Measurements from ENCODE around the gene CARMIL1.

The CARMIL1 gene

GRCh38 chr6:25450469-25451198 lies 171.5 kb downstream of the CARMIL1 start:
- no peak for DNase-seq

GRCh38 chr6:25452031-25452430 lies 172.9 kb downstream of the CARMIL1 start:
- no peak for DNase-seq

GRCh38 chr6:25453288-25453687 lies 174.1 kb downstream of the CARMIL1 start:
- DNase-seq, result no peak

- no peak for DNase-seq
Observed at GRCh38 chr6:25454136-25454535, 175.0 kb downstream of the CARMIL1 start.

- DNase-seq, result no peak
Observed at GRCh38 chr6:25456249-25457040, 177.3 kb downstream of the CARMIL1 start.

- no peak for DNase-seq
Observed at GRCh38 chr6:25457516-25457915, 178.3 kb downstream of the CARMIL1 start.

GRCh38 chr6:25458485-25458884 lies 179.3 kb downstream of the CARMIL1 start:
- no peak for DNase-seq

- DNase-seq, result no peak
Observed at GRCh38 chr6:25462235-25462897, 183.2 kb downstream of the CARMIL1 start.

GRCh38 chr6:25463441-25463840 lies 184.3 kb downstream of the CARMIL1 start:
- no peak for DNase-seq

- no peak for DNase-seq
Observed at GRCh38 chr6:25464225-25464624, 185.1 kb downstream of the CARMIL1 start.

GRCh38 chr6:25465941-25466340 lies 186.8 kb downstream of the CARMIL1 start:
- DNase-seq, result no peak

GRCh38 chr6:25468881-25469280 lies 189.7 kb downstream of the CARMIL1 start:
- no peak for DNase-seq

GRCh38 chr6:25469797-25470388 lies 190.7 kb downstream of the CARMIL1 start:
- no peak for DNase-seq

- DNase-seq, result no peak
Observed at GRCh38 chr6:25472306-25472705, 193.1 kb downstream of the CARMIL1 start.

GRCh38 chr6:25472906-25473305 lies 193.7 kb downstream of the CARMIL1 start:
- DNase-seq, result no peak

- DNase-seq, result no peak
Observed at GRCh38 chr6:25473447-25473846, 194.3 kb downstream of the CARMIL1 start.

- DNase-seq, result no peak
Observed at GRCh38 chr6:25476126-25476525, 197.0 kb downstream of the CARMIL1 start.

GRCh38 chr6:25477006-25477590 lies 197.9 kb downstream of the CARMIL1 start:
- DNase-seq, result no peak

- DNase-seq, result no peak
Observed at GRCh38 chr6:25478973-25479372, 199.8 kb downstream of the CARMIL1 start.

GRCh38 chr6:25481267-25481666 lies 202.1 kb downstream of the CARMIL1 start:
- no peak for DNase-seq

- no peak for DNase-seq
Observed at GRCh38 chr6:25482996-25483395, 203.8 kb downstream of the CARMIL1 start.

GRCh38 chr6:25483943-25484342 lies 204.8 kb downstream of the CARMIL1 start:
- DNase-seq, result no peak

GRCh38 chr6:25484900-25485299 lies 205.7 kb downstream of the CARMIL1 start:
- DNase-seq, result no peak

Measured in activated T-cell treated with anti-CD3 and anti-CD28 coated beads, Interleukin-2, amount 50 U/mL, for 1 hour (primary cell).